Fibroblast of lung (primary cell): ENCODE measurements around the gene LMNA. TPM values are rescaled to one million over a fixed set of nuclear protein-coding genes. Genes with fewer than 3 reads are reported as not detected.

Experiments
- DNase-seq, 2 donors: peaks; one replicate each; pipeline versions ENCODE4 v3.0.0 to v3.0.0-alpha.2; 2010; ENCODE audit warnings: low read depth in 2 of 2
- H2AFZ ChIP-seq: 2 replicates; pipeline ENCODE4 v1.5.1; 2012; ENCODE audit warnings: low read length, control low read depth, inconsistent platforms
- H3K27ac ChIP-seq: 2 replicates; pipeline ENCODE4 v1.5.1; 2011; ENCODE audit warnings: low read length, control low read depth; ENCODE audit not compliant: insufficient read depth
- H3K27me3 ChIP-seq: 2 replicates; pipeline ENCODE4 v1.5.1; 2011; ENCODE audit warnings: mild to moderate bottlenecking, low read length; ENCODE audit not compliant: control insufficient read depth, insufficient read depth
- H3K36me3 ChIP-seq: 2 replicates; pipeline ENCODE4 v1.5.1; 2011; ENCODE audit warnings: low read length; ENCODE audit not compliant: control insufficient read depth, insufficient read depth
- H3K4me1 ChIP-seq: 2 replicates; pipeline ENCODE4 v1.5.1; 2011; ENCODE audit warnings: low read length; ENCODE audit not compliant: control insufficient read depth, insufficient read depth; ENCODE audit errors: extremely low read depth
- H3K4me2 ChIP-seq: 2 replicates; pipeline ENCODE4 v1.5.1; 2011; ENCODE audit warnings: low read length, control low read depth; ENCODE audit not compliant: insufficient read depth; ENCODE audit errors: extremely low read depth
- H3K4me3 ChIP-seq, 4 experiments: fragments of 200-600 bp in 1 of 4; sonication (generic) in 1 of 4; replicated peaks in 1 of 4; 2 replicates each; pipeline ENCODE4 v1.5.1; 2011 to 2016; ENCODE audit warnings: low read length in 4 of 4, low read depth in 3 of 4, mild to moderate bottlenecking in 3 of 4, control low read depth in 2 of 4, inconsistent platforms in 1 of 4, mixed read lengths in 1 of 4; ENCODE audit not compliant: insufficient read depth in 1 of 4; ENCODE audit errors: control extremely low read depth in 1 of 4
- H3K79me2 ChIP-seq: 2 replicates; pipeline ENCODE4 v1.5.1; 2012; ENCODE audit warnings: mild to moderate bottlenecking, low read length, inconsistent platforms; ENCODE audit not compliant: control insufficient read depth, insufficient read depth
- H3K9ac ChIP-seq: 2 replicates; pipeline ENCODE4 v1.5.1; 2011; ENCODE audit warnings: mild to moderate bottlenecking, low read length, control low read depth; ENCODE audit not compliant: insufficient read depth
- H3K9me3 ChIP-seq: 2 replicates; pipeline ENCODE4 v1.5.1; 2012; ENCODE audit warnings: low read depth, low read length; ENCODE audit not compliant: control insufficient read depth, insufficient read depth
- H4K20me1 ChIP-seq: 2 replicates; pipeline ENCODE4 v1.5.1; 2011; ENCODE audit warnings: low read length; ENCODE audit not compliant: control insufficient read depth, insufficient read depth; ENCODE audit errors: extremely low read depth
- EZH2 ChIP-seq: IDR thresholded peaks from 2 replicates; pipeline ENCODE4 v1.5.1; 2012; ENCODE audit warnings: low read length, control low read depth, mild to moderate bottlenecking; ENCODE audit errors: missing control alignments
- polyA plus RNA-seq, 2 donors: library from polyadenylated mRNA; depleted of rRNA in 1 of 2; stranded (reverse) in 1 of 2; unstranded in 1 of 2; fragments of >200 nt; gene quantifications; 2 replicates each; pipeline ENCODE4 v1.2.1, GENCODE V29; 2011 to 2012; ENCODE audit warnings: missing spikeins in 1 of 2
- total RNA-seq: library from RNA; depleted of rRNA; stranded (reverse); fragments of >200 nt; gene quantifications from 2 replicates; pipeline ENCODE4 v1.2.1, GENCODE V29; 2014
- TF ChIP-seq, protein P1 (sequence below), 2 donors: IDR thresholded peaks in 1 of 2; conservative IDR thresholded peaks in 1 of 2; 1 replicate in 1 of 2; 2 replicates in 1 of 2; pipeline ENCODE4 v1.5.1; 2011 to 2012; ENCODE audit warnings: low read length in 2 of 2, control low read depth in 1 of 2, inconsistent platforms in 1 of 2, low read depth in 1 of 2, mild to moderate bottlenecking in 1 of 2

The LMNA gene
- total and polyA plus RNA-seq, 2 donors (not counting 1 experiment from before 2014, with no cell fraction given), result 613 to 1,150 TPM

DNA sequence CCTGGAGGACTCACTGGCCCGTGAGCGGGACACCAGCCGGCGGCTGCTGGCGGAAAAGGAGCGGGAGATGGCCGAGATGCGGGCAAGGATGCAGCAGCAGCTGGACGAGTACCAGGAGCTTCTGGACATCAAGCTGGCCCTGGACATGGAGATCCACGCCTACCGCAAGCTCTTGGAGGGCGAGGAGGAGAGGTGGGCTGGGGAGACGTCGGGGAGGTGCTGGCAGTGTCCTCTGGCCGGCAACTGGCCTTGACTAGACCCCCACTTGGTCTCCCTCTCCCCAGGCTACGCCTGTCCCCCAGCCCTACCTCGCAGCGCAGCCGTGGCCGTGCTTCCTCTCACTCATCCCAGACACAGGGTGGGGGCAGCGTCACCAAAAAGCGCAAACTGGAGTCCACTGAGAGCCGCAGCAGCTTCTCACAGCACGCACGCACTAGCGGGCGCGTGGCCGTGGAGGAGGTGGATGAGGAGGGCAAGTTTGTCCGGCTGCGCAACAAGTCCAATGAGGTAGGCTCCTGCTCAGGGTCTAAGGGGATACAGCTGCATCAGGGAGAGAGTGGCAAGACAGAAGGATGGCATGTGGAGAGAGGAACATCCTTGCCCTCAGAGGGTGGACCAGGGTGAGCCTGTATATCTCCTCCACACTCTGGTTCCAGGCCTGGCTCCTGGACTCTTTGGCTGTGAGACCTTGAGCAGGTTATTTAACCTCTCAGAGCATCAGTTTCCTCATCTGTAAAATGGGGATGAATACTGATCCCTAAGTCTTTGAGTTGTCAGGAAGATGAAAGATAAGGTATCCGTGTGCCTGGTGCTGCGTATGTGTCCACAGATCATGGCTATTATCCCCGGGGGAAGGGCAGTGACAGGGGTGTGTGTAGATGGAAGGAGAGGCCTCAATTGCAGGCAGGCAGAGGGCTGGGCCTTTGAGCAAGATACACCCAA lies 21.7 kb downstream of the LMNA start:
- peaks cover 64% of the 10 kb centered on the region for H3K36me3 ChIP-seq
- no peak for TF ChIP-seq EZH2
- TF ChIP-seq, protein P1, sequence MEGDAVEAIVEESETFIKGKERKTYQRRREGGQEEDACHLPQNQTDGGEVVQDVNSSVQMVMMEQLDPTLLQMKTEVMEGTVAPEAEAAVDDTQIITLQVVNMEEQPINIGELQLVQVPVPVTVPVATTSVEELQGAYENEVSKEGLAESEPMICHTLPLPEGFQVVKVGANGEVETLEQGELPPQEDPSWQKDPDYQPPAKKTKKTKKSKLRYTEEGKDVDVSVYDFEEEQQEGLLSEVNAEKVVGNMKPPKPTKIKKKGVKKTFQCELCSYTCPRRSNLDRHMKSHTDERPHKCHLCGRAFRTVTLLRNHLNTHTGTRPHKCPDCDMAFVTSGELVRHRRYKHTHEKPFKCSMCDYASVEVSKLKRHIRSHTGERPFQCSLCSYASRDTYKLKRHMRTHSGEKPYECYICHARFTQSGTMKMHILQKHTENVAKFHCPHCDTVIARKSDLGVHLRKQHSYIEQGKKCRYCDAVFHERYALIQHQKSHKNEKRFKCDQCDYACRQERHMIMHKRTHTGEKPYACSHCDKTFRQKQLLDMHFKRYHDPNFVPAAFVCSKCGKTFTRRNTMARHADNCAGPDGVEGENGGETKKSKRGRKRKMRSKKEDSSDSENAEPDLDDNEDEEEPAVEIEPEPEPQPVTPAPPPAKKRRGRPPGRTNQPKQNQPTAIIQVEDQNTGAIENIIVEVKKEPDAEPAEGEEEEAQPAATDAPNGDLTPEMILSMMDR (conservative IDR thresholded peaks at IDR 0.05 in 1 of 2, IDR thresholded peaks at IDR 0.05 in 1 of 2; ENCODE audit: low read depth in 1 of 2, low read length in 2 of 2), result no peak
- no peak overlapping the region for H3K27ac ChIP-seq
- H3K27me3 ChIP-seq, result no peaks in the 10 kb centered on the region
- peaks cover under 1% of the 10 kb centered on the region for H3K4me1 ChIP-seq
- H3K9me3 ChIP-seq, result no peaks in the 10 kb centered on the region
- H2AFZ ChIP-seq, result no peak overlapping the region
- H3K4me2 ChIP-seq, result no peak overlapping the region
- H3K4me3 ChIP-seq, result no peak overlapping the region
- H4K20me1 ChIP-seq, result no peaks in the 10 kb centered on the region
- H3K79me2 ChIP-seq, result peaks cover 58% of the 10 kb centered on the region
- no peak for DNase-seq
- no peak overlapping the region for H3K9ac ChIP-seq

DNA sequence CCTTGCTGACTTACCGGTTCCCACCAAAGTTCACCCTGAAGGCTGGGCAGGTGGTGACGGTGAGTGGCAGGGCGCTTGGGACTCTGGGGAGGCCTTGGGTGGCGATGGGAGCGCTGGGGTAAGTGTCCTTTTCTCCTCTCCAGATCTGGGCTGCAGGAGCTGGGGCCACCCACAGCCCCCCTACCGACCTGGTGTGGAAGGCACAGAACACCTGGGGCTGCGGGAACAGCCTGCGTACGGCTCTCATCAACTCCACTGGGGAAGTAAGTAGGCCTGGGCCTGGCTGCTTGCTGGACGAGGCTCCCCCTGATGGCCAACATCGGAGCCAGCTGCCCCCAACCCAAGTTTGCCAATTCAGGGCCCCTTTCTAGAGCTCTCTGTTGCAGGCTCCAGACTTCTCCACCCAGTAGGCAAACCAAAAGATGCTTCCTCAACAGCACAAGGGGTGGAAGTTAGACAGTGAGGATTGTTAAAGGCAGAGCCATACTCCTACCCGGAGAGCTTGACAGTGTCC lies 22.5 kb downstream of the LMNA start:
- no peaks in the 10 kb centered on the region for H4K20me1 ChIP-seq
- H3K79me2 ChIP-seq, result peaks cover 50% of the 10 kb centered on the region

GRCh38 chr1:156138458-156138867 lies 24.0 kb downstream of the LMNA start:
- no peak overlapping the region for H3K9ac ChIP-seq
- no peaks in the 10 kb centered on the region for H3K9me3 ChIP-seq
- no peak overlapping the region for H3K27ac ChIP-seq
- peaks cover 64% of the 10 kb centered on the region for H3K36me3 ChIP-seq
- H3K27me3 ChIP-seq, result no peaks in the 10 kb centered on the region
- DNase-seq, result no peak
- no peak overlapping the region for H3K4me3 ChIP-seq
- H3K4me1 ChIP-seq, result peaks cover 3% of the 10 kb centered on the region
- H2AFZ ChIP-seq, result no peak overlapping the region
- TF ChIP-seq, protein P1 (conservative IDR thresholded peaks at IDR 0.05 in 1 of 2, IDR thresholded peaks at IDR 0.05 in 1 of 2; ENCODE audit: low read depth in 1 of 2, low read length in 2 of 2), result no peak
- TF ChIP-seq EZH2, result no peak
- no peaks in the 10 kb centered on the region for H4K20me1 ChIP-seq
- H3K79me2 ChIP-seq, result peaks cover 43% of the 10 kb centered on the region
- H3K4me2 ChIP-seq, result no peak overlapping the region

More for the DNA sequence above, 22.5 kb downstream of the LMNA start:
- Histone ChIP-seq H3K36me3 (peaks cover 67% of the 10 kb centered on the region), H3K27ac (no peak overlapping the region), H3K9me3 (no peaks in the 10 kb centered on the region), H3K9ac (no peak overlapping the region), H3K27me3 (no peaks in the 10 kb centered on the region), H3K4me3 (no peak overlapping the region), H2AFZ (no peak overlapping the region), H3K4me2 (no peak overlapping the region), H3K4me1 (peaks cover 3% of the 10 kb centered on the region)
- no peak for DNase-seq
- TF ChIP-seq, protein P1 (conservative IDR thresholded peaks at IDR 0.05 in 1 of 2, IDR thresholded peaks at IDR 0.05 in 1 of 2; ENCODE audit: low read depth in 1 of 2, low read length in 2 of 2), result no peak
- no peak for TF ChIP-seq EZH2
